GM19467 (cell line): ENCODE results near the gene HIP1.
A peak's percentile ranks its signal among the peaks of the same experiment; 100 is the strongest.
"Not testable (repeated sequence)": the region's sequence is repeated elsewhere in the genome, so short reads cannot be mapped to it uniquely, and the experiment has no call there.

Experiments
- ATAC-seq: cut with Tn5 transposase; IDR thresholded peaks from one replicate; pipeline ENCODE4 v1.9.1; 2021; ENCODE audit warnings: mild to moderate bottlenecking, moderate library complexity; ENCODE audit not compliant: unreplicated experiment

Gene HIP1

DNA sequence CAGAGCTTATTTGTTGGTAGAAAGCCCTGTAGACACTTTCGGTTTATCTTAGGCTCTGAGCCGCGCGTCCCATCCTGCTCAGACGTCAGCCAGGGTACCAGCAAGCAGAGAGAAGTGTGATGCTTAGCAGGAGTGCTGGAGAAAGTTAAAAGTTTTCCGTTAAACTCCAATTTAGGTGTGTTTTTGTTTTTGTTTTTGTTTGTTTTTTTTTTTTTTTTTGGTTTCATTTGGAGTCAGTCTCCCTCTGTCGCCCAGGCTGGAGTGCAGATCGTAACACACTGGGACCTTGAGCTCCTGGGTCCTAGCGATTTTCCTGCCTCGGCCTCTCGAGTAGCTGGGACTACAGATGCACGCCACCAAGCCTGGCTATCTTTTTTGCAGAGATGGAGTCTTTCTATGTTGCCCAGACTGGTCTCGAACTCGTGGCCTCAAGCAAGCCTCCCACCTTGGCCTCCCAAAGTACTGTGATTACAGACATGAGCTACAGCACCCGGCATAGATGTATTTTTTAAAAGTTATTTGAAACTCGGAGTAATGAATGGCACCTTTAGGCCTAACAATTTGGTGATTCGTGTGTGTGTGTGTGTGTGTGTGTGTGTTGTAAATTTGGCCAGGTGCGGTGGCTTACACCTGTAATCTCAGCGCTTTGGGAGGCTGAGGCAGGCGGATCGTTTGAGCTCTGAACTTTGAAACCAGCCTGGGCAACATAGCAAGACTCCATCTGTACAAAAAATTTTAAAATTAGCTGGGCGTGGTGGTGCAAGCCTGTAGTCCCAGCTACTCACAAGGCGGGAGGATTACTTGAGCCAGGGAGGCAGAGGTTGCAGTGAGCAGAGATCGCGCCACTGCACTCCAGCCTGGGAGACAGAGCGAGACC lies 1.3 kb upstream of the HIP1 start:
- peak; percentile 15 for ATAC-seq

DNA sequence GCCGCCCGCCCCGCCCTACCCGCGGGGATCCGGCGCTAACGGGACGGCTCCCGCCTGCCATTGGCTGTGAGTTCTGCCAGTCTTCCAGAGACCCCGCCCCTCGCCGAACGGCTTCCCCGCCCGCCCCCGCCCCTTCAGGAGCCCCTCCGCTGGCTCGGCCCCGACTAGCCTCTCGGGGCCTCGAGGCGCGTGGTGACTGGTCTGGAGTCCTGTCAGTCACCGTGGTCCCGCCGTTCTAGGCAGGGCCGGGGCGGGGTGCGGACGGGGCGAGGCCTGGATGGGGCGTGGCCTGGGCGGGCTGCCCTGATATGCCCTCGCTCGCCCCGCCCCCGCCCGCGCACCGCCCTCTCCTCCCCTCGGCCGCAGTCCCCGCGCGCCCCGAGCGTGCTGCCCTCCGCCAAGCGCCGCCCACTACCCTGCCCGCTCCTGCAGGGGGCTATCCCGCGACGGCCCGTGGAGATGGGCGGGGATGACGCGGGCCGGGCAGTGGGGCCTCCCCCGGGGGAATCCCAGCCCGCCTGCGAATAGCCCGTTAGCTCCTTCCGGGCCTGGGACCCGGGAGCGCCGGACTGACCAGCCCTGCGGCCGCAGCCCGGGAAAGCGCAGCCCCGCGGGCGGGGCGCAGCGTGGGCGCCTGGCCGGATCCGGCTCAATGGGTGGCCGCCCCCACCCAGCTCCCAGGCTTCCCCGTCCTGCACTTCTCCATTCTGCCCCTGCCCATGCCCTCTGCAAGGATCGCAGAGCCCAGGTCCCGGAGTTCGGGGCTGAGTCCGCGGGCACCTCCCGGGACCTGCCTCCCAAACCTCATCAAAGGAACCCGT lies 444 bp upstream of the HIP1 start:
- peak; percentile 92 for ATAC-seq

DNA sequence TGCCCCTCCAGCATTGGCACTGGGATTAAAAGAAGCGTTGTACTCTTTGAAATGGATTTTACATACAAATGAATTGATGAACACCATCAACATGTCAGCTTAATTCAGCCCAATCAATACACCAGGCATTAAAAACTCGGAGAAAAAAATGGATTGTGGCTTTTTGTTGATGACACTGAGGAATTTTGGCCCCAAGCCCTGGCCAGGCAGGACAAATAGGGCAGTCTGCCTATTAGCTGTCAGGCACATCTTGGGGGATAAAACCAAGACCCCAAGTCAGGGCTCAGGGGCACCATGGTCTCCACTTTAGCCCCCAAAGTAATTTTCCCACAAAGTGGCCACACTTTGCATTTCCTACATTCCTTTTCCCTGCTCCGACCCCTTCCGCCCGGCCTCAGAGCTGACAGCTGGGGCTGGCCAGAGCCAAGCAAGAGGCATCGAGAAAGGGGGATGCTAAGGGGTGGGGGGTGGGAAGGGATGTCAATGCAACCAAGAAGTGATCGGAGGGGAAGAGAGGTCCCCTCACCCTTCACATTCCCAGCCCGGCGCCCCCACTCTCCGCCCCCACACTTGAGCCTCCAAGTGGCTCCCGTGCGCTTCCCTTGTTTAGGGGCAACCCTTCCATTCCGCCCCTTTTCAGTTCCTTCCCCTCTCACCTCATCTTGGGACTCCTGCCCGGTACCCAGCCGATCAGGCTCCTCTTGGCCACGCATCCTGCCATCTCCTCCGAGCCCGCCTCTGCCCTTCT lies 711 bp downstream of the HIP1 start:
- ATAC-seq, result no peak

DNA sequence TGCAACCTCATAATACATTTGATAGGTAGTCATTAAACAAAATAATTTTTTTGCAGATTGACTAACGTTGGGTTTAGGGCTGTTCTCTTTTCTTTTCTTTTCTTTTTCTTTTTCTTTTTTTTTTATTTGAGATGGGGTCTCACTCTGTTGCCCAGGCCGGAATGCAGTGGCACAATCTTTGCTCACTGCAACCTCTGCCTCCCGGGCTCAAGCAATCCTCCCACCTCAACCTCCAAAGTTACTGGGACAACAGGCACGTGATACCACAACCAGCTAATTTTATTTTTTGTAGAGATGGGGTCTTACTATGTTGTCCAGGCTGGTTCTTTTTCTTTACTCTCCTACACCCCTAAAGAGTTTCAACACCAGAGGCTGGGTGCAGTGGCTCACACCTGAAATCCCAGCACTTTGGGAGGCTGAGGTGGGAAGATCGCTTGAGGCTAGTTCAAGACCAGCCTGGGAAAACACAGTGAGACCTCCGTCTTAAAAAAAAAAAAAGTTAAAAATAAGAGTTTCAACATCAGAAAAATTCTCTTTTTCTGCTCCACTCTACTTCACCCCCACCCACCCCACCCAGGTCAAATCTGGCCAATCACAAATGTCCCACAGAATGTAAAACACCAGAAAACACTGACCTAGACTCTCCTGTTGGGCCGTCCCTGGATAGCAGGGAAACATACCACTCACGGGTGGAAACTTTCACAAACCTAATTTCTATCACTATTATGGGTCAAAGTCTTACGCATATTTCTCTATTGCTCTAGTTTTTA lies 3.0 kb downstream of the HIP1 start:
- no peak for ATAC-seq

DNA sequence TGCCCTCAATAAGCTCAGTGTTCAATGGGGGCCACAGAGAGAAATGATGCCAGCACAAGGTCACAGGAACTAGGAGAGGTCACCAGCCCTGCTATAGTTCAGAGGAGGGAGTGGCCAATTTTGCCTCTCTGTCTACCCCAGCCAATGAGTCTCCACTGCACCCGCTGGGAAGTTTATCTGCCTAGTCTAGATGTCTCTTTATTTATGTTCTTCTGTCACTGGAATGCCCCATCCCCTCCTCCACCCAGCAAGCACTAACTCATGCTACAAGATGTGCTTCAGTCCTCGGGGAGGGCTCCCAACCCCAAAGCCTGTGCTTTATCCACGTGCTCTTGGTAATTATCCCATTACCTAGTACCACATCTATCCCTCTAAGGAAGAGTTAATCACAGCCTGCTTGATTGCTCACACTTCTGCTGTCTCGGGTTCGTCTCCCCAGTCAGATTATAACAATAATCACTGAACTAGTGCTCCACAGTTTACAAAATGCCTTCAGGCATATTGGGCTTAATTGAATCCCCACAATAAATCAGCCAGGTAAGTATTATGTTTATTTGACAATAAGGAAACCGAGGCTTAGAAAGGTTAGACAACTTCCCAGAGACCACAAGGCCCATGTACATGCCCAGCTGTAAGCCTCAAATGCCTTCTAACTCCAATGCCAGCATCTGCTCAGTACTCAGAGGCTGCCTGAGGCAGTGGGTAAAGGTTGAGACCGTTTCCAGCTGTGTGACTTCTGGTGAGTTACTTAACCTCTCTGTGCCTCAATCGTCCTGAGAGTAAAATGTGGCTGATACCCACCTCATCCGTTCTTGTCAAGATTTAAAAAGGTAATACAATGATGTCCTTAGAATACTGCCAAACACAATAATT lies 3.9 kb downstream of the HIP1 start:
- no peak for ATAC-seq

DNA sequence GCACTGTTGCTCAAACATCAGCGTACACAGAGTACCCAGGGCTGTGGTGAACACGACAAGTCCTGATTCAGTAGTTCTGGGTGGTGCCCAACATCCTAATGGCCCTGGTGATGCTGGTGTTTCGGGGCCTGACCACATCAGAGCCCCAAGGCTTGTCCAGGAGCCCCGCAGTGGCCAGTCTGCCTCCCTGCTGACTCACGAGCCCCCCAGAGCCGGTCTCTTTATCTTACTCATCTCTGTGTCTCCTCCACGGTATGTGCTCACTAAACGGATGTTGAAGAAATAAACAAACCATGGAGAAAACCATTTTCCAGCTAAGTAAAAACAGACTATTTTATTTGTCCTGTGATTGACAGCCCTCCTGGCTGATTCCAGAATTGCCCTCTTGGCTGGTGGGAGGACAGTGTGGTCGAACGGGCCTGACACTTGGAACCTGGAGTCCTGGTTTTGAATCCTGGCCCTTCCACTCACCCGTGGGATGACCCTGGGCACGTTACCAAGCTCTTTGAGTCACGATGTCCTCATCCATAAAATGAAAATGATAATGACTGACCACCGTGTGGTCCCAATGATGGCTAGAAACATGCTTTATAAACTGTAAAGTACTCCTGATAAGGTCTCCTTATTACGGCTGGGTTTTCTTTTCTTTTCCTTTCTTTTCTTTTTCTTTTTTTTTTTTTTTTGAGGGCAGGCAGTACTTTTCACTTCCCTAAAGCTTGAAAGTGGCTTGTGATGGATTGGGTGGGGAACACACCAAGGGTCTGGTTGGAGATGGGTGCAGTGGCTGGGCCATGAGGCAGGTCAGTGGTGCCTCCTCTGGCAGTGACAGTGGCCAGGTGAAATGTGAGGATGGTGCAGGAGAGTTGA lies 5.7 kb downstream of the HIP1 start:
- no peak for ATAC-seq

DNA sequence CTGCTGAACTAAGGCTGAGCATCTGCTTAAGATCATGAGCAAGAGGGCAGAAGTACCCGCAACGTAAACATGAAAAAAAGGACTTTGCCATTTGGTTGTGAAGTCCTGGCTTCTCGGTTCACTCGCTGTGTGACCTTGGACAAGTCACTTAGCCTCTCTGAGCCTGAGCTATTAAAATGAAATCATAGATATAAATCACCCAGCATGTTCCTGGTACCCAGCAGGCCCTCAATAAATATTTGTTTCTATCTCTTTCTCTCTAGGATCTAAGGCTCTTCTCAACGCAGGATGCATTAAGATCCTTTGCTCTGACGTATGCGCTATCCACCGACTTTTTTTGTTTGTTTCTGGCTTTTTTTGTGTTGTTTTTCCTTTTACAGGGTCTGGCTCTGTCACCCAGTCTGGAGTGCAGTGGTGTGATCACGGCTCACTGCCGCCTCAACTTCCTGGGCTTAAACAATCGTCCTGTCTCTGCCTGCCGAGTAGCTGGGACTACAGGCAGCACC lies 6.7 kb downstream of the HIP1 start:
- ATAC-seq, result no peak

DNA sequence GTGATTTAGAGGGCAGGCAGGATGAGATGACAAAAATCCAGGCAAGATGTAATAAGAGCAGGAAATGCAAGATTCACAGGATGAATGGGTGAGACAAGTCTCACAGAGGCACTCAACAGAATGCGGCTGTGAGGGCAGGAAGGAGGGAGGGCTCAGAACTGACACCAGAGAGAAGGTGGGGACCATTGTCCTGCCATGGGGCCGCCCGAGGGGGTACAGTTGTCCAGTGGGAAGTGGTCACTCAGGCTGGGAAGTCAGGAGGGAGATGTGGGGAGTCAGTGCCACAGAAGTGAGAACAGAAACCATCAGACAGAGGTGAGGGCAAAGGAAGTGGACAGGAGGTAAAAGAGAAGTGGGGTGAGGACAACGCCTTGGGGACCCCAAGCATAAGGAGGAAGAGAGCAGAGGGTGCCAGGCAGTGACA lies 8.9 kb downstream of the HIP1 start:
- ATAC-seq, result no peak

DNA sequence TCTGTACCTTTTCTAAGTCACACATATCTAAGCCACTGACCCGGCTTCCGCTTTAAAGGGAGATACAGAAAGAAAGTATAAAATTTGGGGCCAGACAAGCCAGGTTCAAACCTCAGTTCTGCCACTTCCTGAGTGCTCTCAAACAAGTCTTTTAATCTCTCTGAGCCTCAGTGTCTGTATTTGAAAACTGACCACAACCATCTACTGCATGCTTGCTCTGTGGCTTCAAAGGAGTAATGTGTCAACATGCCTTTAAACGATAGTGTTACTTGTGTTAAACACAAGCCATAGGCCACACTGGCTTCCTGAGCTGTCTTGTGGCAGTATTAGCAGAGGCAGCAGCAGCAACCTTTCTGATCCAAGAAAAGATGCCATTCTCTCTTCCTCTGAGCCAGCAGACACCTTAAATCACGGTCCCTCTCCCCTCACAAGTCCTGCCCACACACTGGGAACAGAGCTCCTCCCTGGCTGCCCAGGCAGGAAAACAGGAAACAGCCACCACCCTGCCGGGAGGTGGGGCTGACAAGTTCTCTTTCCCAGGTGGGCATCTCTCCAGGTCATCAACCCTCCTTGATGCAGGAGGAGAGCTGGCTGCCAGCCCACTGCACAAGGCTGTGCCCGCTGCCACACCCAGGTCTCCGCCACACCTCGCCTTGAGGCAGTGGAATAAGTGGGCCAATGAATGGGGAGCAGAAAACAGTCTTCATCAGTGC lies 10.7 kb downstream of the HIP1 start:
- no peak for ATAC-seq

DNA sequence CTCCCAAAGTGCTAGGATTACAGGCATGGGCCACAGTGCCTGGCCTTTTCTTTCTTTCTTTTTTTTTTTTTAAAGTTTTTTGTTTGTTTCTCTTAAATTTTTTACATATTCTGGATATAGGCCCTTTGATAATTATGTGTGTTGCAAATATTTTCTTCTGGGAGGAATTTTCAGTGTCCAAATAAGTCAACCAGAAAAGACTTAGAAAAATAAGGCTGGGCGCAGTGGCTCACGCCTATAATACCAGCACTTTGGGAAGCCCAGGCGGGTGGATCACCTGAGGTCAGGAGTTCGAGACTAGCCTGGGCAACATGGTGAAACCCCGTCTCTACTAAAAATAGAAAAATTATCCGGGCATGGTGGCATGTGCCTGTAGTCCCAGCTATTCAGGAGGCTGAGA lies 11.4 kb downstream of the HIP1 start:
- ATAC-seq, result not testable (repeated sequence)

DNA sequence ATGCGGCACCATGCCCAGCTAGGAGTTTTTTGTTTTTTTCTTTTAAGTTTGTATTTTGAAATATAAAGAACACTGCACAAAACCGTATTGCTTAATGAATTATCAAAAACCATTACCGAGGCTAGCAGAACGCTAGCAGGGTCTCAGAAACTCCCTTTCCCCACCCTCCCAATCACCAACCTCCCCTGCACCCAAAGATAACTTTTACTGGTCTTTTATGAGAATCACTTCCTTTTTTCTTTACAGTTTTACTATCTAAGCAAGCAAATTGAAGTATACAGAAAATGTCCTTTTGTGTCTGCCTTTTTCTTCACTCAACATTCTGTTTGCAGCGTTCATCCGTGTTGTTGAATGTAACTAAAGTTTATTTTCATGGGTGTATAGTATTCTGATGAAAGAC lies 13.4 kb downstream of the HIP1 start:
- no peak for ATAC-seq

DNA sequence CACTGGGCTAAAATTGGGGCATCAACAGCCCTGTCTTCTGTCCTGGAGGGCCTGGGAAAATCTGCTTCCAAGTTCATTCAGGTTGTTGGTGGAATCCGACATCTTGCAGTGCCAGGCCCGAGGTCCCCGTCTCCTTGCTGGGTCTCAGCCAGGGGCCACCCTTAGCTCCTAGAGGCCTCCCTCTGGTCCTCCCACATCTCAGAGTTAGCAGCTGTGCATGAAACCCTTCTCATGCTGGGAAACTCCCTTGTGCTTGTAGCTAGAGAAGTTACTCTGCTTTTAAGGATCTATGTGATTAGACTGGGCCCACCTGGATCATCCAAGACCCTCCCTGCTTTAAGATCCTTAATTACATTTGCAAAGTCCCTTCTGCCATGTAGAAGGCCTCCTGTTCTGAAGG lies 15.3 kb downstream of the HIP1 start:
- no peak for ATAC-seq

DNA sequence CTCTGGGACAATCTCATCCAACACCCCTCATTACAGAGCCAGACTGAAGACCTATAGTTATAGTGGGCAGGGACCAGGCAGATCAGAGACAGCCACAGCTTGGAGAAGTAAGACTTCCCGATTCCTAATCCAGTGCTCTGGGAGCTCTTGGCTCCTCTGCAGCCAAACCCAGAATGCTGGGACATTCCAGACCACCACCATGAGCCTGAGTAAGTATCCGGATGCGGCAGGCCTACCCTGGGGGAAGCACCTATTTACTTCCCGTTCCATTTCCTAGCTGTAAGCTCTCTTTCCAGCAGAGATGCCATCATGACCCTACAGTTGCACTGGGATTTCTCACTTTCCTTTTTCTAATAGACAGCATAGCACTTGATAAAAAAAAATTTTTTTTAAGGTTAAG lies 16.4 kb downstream of the HIP1 start:
- ATAC-seq, result no peak

DNA sequence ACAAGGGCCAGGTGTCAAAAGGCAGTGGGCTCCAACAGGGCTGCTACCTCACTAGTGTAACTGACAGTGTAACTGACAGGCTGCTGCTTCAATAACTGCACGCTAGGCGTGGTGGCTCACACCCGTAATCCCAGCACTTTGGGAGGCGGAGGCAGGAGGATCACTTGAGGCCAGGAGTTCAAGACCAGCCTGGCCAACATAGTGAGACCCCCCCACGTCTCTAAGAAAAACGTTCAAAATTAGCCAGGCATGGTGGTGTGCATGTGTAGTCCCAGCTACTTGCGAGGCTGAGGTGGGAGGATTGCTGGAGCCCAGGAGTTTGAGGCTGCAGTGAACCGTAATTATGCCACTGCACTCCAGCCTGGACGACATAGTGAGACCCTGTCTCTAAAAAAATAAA lies 16.8 kb downstream of the HIP1 start:
- ATAC-seq, result not testable (repeated sequence)

DNA sequence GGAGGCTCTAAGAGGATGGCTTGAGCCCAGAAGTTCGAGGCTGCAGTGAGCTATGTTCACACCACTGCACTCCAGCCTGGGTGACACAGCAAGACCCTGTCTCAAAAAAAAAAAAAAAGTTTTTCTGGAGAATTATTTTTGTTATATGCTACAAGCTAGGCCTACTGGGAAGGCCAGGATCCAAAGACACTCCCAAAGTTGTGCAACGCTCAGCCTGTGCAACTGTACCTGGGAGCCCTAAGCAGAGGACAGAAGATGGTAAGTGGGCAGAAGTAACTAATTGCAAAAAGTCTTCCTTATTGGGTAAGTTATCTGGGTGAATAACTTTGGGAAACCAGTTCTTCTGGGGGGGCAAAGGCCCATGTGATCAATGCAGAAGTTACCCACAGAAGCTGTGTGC lies 17.3 kb downstream of the HIP1 start:
- no peak for ATAC-seq

DNA sequence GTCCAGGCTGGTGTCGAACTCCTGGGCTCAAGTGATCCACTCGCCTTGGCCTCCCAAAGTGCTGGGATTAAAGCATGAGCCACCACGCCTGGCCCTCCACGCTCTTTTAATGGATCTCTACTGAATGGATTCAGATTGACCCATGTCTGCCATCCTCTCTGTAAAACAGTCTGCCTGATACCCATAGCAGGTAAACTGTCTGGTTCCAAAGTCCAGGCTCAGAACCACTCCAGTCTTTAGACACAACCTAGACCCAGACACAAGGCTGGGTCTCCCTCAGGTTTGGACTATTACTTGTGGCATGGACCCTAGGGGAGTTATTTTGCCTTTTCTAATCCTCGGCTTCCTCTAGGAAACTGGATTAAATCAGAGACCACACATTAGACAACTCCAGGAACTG lies 19.1 kb downstream of the HIP1 start:
- no peak for ATAC-seq

DNA sequence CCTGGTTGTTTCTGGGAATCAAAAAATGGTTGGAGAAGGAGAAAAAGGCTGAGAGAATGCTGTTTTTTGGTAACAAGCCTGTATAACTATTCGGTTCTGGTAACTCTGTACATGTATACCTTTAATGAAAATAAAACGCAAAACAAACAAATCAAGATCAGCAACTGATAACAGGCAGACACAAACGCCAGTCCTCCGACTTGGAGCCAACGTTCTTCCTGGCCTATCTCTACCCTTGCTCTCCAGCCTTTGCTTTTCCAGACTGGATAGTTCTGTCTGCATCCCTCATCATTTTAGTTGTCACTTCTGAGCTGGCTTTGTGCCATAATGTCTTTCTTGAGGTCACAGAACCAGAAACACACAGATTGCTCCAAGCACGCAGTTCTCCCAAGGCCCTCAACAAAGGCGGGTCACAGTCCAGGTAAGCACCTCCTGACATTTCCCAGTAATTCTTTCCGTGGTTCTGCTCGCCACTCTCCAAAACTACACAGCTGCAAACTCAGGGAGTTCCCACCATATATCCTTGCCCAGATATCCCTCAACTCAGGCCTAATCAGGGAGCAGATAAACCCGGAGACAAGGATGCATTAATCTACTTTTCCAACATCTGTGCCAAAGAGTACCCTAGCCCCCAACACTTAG lies 20.2 kb downstream of the HIP1 start:
- ATAC-seq, result no peak
